LHCN-M2 (cell line): ENCODE measurements around the gene AMTN. TPM values are rescaled to one million over a fixed set of nuclear protein-coding genes. Genes with fewer than 3 reads are reported as not detected.

Experiments used
- DNase-seq: peaks from one replicate; pipeline ENCODE4 v3.0.0-alpha.2; 2012; ENCODE audit warnings: low read depth
- total RNA-seq: library from RNA; depleted of rRNA; stranded (reverse); fragments of >200 nt; gene quantifications from 2 replicates; pipeline ENCODE4 v1.2.3, GENCODE V29; 2014; rRNA removed

Gene AMTN
- total RNA-seq, 1 experiment from 2014 or later: 0.46 TPM

DNA sequence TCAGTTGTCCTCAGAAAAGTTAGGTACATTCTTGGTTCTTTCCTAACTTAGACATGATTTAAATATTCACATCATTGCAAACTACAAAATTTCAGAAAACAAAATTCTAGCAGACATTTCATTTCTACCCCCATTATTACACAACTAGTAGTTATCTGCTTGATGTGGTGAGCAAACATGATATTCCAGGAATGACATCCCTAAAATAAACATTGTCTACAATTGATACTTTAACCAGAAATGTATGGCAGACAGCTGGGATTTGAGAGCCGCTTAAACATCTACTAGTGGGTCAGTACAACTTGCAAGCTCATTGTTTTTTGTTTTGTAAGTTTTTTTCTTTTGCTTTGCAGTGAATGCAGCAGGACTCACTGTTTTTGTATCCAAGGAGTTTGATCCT, 41.6 kb downstream of the AMTN start:
- peak; percentile 2 for DNase-seq

DNA sequence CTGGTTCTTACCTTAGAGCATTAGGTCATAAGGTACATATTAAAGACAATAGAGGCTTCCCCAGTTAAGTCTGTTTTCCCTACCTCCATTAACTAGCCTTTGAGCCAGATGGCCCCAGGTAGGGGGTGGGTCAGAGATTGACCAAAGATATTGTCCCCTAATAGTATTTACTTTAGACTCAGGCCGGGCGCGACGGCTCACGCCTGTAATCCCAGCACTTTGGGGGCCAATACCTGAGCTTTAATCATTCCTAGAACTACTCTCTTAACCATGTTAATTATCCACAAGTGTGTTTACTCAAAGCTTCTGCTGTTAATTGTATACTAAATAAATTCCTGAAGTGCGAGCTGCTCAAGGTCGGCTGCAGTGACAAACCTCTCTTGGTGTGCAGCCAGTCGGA, 45.7 kb downstream of the AMTN start:
- DNase-seq: no peak

DNA sequence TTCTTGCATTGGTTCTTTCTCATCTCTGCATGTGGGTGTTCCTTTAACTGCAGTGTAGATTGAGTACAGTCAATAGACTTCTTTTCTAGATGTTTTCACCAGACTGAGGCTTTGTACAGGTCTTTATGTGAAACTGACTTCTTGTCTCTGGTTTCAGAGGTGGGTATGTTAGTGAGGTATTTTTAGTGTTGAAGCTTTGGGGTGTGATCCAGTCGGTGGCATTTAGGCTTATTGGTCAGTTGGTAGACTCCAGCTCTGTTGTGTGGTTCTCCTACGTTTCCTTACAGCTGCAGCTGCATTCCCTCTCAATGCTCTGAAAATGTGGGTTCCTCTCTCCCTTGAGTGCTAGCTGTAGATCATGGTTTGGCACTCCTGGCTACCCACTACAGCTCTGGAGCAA, 52.4 kb downstream of the AMTN start:
- no peak for DNase-seq

DNA sequence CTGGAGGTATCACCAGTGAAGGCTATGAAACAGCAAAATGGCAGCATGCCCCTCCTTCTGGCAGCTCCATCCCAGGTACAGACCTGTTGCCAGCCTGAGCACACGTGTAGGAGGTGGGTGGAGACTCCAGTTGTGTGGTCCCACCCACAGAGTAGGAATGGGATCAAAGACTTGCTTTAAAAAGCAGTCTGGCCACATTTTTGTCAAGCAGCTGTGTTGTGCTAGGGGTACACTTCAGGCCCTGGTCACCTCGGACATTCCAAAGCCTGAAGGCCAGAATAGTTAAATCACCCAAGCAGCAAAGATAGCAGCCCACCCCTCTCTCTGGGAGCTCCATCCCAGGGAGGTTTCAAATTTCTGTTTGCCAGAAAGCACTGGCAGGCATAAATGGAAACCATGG, 53.4 kb downstream of the AMTN start:
- no peak for DNase-seq

DNA sequence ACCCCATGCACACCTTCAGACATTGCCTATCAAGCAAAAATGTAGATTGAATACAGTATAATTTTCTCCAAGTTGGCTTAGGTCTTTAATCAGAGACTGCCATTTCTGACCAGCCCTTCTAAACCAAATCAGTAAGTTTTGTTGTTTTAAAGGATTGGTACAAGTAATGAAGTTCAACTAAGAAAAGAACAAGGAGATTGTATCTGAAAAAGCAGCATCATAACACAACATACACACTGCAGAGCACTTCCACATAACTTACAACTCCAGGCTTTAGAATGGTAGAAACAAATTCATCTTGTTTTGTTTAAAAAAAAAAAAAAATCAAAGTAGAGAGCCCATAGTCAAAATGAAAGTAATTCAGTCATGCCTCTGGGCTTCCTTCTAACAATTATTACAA, 57.6 kb downstream of the AMTN start:
- no peak for DNase-seq

DNA sequence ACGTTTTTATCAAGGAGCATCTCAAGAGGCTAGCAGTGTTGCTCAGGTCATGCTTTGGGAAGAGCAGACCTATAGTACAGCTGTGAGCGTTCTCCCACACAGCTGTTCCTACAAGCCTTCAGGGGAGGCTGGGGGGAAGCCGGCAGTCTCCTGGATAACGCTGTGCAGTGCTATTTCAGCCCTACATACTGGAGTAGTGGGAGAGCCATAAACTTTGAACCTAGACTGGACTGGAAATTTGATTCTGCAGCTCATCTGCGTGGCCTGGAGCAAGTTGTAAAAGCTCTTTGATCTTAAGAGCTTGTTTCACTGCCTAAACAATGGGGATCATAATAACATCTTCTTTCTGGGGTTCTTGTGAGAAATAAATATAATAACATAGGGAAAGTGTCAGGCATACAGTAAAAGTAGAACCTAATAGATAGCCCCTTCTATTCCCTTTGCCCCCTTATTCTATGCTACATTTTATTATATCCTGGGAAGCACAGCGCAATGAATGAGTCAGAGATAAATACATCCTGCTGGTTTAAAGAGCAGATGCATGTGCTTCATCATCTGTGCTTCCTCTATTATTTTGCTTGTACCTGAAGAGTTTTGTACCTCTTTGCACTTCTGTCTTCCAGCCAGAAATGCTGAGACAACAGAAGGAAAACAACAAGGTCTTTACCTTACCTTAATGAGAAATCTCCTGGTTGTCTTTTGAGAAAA, 59.0 kb downstream of the AMTN start:
- no peak for DNase-seq

DNA sequence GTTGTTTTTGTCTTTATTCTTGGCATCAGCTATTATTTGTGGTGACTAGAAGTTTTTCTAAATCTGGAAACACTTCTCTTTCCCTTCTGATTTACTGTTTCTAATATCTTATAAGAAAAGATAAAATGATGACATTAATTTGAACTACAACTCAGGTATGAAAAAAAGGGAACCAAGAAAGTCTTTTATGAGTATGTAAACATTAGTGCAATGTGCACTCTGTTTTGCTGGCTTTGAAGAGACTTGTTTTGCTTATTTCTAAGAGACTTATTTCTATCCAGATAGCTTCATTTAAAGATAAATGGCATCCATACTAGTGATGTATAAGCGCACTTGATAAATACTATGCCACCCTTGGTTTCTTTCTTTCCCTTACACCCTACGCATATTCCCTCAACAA, 63.6 kb downstream of the AMTN start:
- DNase-seq: no peak

Other genes with a start within 250 kb of the AMTN start
- gene CABS1, start 183.6 kb upstream of the AMTN start, total RNA-seq: not detected in 2 replicates
- not detected in 2 replicates for gene SMR3A, start 157.8 kb upstream of the AMTN start, total RNA-seq
- gene SMR3B, start 135.4 kb upstream of the AMTN start, total RNA-seq: not detected in 2 replicates
- gene OPRPN, start 120.6 kb upstream of the AMTN start, total RNA-seq: not detected in 2 replicates
- gene MUC7, start 46.4 kb upstream of the AMTN start, total RNA-seq: not detected in 2 replicates
- not detected in 2 replicates for gene AMBN, start 73.7 kb downstream of the AMTN start, total RNA-seq
- gene ENAM, start 110.2 kb downstream of the AMTN start, total RNA-seq: 0.06 TPM in 2 replicates
- gene JCHAIN, start 147.9 kb downstream of the AMTN start, total RNA-seq: not detected in 2 replicates
- 17.7 and 33.0 TPM in 2 replicates for gene UTP3, start 170.0 kb downstream of the AMTN start, total RNA-seq
- gene RUFY3, start 203.4 kb downstream of the AMTN start, total RNA-seq: 28.9 and 36.4 TPM in 2 replicates